Measurements from ENCODE around the gene BSND. TPM values are rescaled to one million over a fixed set of nuclear protein-coding genes. Genes with fewer than 3 reads are reported as not detected.

The BSND gene
- total and polyA plus RNA-seq, 7 donors: not detected

- 91 to 97% (median 92%) methylated on average over 3 of the region's 3 CpGs for WGBS, 3 donors
- ATAC-seq (no peak), DNase-seq (no peak)
- TF ChIP-seq, protein P1, sequence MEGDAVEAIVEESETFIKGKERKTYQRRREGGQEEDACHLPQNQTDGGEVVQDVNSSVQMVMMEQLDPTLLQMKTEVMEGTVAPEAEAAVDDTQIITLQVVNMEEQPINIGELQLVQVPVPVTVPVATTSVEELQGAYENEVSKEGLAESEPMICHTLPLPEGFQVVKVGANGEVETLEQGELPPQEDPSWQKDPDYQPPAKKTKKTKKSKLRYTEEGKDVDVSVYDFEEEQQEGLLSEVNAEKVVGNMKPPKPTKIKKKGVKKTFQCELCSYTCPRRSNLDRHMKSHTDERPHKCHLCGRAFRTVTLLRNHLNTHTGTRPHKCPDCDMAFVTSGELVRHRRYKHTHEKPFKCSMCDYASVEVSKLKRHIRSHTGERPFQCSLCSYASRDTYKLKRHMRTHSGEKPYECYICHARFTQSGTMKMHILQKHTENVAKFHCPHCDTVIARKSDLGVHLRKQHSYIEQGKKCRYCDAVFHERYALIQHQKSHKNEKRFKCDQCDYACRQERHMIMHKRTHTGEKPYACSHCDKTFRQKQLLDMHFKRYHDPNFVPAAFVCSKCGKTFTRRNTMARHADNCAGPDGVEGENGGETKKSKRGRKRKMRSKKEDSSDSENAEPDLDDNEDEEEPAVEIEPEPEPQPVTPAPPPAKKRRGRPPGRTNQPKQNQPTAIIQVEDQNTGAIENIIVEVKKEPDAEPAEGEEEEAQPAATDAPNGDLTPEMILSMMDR (IDR thresholded peaks at IDR 0.05): no peak
- no peaks in the 10 kb centered on the region for H3K27me3 ChIP-seq (ENCODE audit: insufficient read depth in 3 of 3, low read length in 2 of 3)
- no peaks in the 10 kb centered on the region for H3K4me1 ChIP-seq
- no peaks in the 10 kb centered on the region for H3K36me3 ChIP-seq (ENCODE audit: insufficient read depth in 1 of 2, low read depth in 1 of 2)
- no peak overlapping the region for H3K27ac ChIP-seq
- intact Hi-C loops (cut with DNase I): no loop called here
- H3K9me3 ChIP-seq: no peaks in the 10 kb centered on the region
- no peak overlapping the region for H3K4me3 ChIP-seq
Observed at GRCh38 chr1:54986533-54986932, 12.2 kb upstream of the BSND start.

DNA sequence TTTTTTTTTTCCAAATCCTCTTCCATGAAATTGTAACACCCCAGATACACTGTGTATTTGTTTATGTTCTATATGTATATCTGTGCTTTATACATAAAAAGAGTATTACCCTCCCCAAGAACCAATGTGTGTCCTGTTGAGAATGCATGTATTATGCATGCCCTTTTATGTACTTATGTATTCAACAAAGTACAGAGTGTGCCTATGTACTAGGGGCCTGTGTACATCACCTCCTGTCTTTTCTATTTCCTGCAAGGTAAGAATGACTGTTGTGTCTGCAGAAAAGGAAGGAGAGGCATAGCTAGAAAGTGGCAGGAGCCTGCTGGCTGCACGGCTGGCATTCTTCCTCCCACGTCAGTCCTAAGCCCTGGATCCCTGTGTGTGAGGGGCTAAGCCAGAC is 11.3 kb upstream of the BSND start:
- no peaks in the 10 kb centered on the region for H3K9me3 ChIP-seq
- 63 to 69% (median 66%) methylated on average over 2 of the region's 2 CpGs for WGBS, 3 donors
- H3K4me1 ChIP-seq: no peaks in the 10 kb centered on the region
- H3K36me3 ChIP-seq (ENCODE audit: insufficient read depth in 1 of 2, low read depth in 1 of 2): no peaks in the 10 kb centered on the region
- no peak overlapping the region for H3K27ac ChIP-seq
- no peaks in the 10 kb centered on the region for H3K27me3 ChIP-seq (ENCODE audit: insufficient read depth in 3 of 3, low read length in 2 of 3)
- DNase-seq: no peak
- intact Hi-C loops (cut with DNase I): no loop called here
- TF ChIP-seq, protein P1 (IDR thresholded peaks at IDR 0.05): no peak
- no peak overlapping the region for H3K4me3 ChIP-seq
- ATAC-seq: no peak

- intact Hi-C loops (cut with DNase I): no loop called here
- WGBS, 3 donors: 77 to 87% (median 79%) methylated on average over 8 of the region's 8 CpGs
- Histone ChIP-seq H3K4me1 (no peaks in the 10 kb centered on the region), H3K27me3 (ENCODE audit: insufficient read depth in 3 of 3, low read length in 2 of 3) (no peaks in the 10 kb centered on the region), H3K4me3 (no peak overlapping the region), H3K27ac (no peak overlapping the region), H3K36me3 (ENCODE audit: insufficient read depth in 1 of 2, low read depth in 1 of 2) (no peaks in the 10 kb centered on the region), H3K9me3 (no peaks in the 10 kb centered on the region)
- DNase-seq (no peak), ATAC-seq (no peak)
- TF ChIP-seq, protein P1 (IDR thresholded peaks at IDR 0.05): no peak
Observed at GRCh38 chr1:54987919-54988705, 10.6 kb upstream of the BSND start.

DNA sequence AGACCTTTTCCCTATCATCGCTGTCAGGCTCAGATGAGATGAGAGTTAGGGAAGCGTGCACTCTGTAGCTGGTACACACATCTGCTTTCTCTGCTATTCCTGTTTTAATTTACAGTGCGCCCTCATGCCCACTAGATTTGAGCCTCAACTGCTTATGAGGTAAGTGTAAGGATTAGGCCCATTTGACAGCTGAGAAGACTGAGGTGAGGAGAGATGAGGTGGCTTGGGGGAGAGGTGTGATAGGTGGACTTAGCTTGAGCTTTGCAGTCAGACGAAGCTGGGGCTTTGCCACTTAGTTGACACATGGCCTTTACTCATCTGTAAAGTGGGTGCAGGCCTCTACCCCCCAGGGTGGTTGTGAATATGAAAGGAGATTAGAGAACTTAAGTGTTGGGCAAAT is 9.8 kb upstream of the BSND start:
- Histone ChIP-seq H3K36me3 (ENCODE audit: insufficient read depth in 1 of 2, low read depth in 1 of 2) (no peaks in the 10 kb centered on the region), H3K4me1 (no peaks in the 10 kb centered on the region), H3K9me3 (no peaks in the 10 kb centered on the region), H3K4me3 (no peak overlapping the region), H3K27ac (no peak overlapping the region), H3K27me3 (ENCODE audit: insufficient read depth in 3 of 3, low read length in 2 of 3) (no peaks in the 10 kb centered on the region)
- ATAC-seq (no peak), DNase-seq (no peak)
- TF ChIP-seq, protein P1 (IDR thresholded peaks at IDR 0.05): no peak
- intact Hi-C loops (cut with DNase I): no loop called here
- 95 to 97% (median 95%) methylated on average over 4 of the region's 4 CpGs for WGBS, 3 donors

DNA sequence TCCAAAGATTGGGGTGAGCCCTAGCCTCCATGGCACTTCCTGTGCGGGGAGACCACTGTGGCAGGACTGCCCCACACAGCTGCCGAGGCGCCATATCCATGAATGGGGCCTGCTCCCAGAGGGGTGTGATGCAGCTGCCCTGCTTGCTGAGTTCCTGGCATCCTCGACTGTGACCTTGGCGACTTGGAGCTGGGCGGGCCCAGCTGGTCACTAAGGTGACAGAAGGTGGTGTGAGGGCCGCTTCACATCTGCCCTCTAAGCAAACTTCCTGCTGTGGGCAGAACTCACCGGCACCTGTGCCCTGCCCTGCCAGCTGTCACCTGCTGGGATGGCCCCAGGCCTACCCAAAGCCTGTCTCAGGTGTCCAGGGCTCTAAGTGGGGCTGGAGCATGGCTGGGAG is 9.3 kb upstream of the BSND start:
- H3K27ac ChIP-seq: no peak overlapping the region
- peak in 3 of 4 donors; percentile 44 to 64 (median 61) for ATAC-seq
- H3K9me3 ChIP-seq: no peaks in the 10 kb centered on the region
- no peaks in the 10 kb centered on the region for H3K27me3 ChIP-seq (ENCODE audit: insufficient read depth in 3 of 3, low read length in 2 of 3)
- 45 to 50% (median 47%) methylated on average over 8 of the region's 8 CpGs for WGBS, 3 donors
- H3K4me3 ChIP-seq: no peak overlapping the region
- intact Hi-C loops (cut with DNase I): no loop called here
- TF ChIP-seq, protein P1 (IDR thresholded peaks at IDR 0.05): no peak
- H3K4me1 ChIP-seq: no peaks in the 10 kb centered on the region
- H3K36me3 ChIP-seq (ENCODE audit: insufficient read depth in 1 of 2, low read depth in 1 of 2): no peaks in the 10 kb centered on the region
- no peak for DNase-seq
